Amniotic epithelial cell (primary cell): Measurements from ENCODE around the gene TRIM10.
"Not testable (repeated sequence)": the region's sequence is repeated elsewhere in the genome, so short reads cannot be mapped to it uniquely, and the experiment has no call there.

Experiments
- DNase-seq: peaks from one replicate; pipeline ENCODE4 v3.0.0-alpha.2; 2010; ENCODE audit warnings: low read depth

Gene TRIM10

GRCh38 chr6:30129265-30130178 is 31.5 kb downstream of the TRIM10 start:
- no peak for DNase-seq

- no peak for DNase-seq
Measured at GRCh38 chr6:30127238-30128093, 33.5 kb downstream of the TRIM10 start.

- DNase-seq, result no peak
Measured at GRCh38 chr6:30122515-30122914, 38.5 kb downstream of the TRIM10 start.

DNA sequence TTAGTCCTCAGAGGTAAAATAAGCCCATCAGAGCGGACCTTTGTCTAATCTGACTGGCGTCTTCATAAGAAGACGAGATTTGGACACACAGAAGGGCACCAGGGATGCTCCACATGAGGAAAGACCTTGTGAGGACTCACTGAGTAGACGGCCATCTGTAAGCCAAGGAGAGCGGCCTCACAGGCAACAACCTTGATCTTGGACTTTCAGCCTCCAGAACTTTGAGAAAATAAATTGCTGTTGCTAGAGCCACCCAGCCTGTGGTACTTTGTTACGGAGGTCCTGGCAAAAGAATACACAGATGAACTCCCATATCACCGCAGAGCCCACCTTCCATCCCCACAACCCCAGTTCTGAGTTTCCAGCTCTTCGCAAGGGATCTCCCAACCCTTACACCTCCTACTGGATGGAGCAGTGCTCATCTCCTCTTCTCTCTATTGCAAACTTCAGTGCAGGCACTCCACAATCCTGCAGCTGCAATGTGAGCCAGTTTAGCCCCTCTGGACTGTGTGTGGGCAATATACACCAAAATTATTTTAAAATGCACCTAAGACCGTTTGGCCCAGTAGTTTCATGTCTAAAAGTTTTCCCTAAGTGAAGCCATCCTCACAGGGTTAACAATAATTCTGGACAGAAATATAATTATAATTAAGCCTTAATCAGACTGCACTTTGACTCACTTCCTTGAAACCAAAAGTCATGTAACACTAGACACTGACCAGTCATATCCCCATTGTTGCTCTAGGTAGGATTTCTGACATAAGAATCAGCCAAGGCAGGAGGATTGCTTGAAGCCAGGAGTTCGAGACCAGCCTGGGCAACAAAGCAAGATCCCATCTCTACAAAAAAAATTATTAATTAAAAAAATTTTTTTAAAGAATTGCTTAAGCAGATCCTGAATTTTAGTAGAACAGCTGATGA is 39.3 kb downstream of the TRIM10 start:
- no peak for DNase-seq

DNA sequence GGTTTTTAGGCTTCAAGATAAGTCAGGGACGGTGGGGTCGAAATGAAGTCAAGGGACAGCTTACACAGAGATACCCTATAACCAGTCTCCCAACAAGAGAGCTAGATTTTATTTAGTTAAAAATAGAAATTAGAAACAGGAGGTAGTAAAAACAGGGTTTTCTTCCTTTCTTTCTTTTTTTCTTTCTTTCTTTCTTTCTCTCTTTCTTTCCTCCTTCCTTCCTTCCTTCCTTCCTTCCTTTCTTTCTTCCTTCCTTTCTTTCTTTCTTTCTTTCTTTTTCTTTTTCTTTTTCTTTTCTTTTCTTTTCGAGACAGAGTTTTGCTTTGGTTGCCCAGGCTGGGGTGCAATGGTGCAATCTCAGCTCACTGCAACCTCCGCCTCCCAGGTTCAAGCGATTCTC is 42.3 kb downstream of the TRIM10 start:
- not testable (repeated sequence) for DNase-seq

- DNase-seq, result no peak
Measured at GRCh38 chr6:30116724-30117123, 44.3 kb downstream of the TRIM10 start.

- no peak for DNase-seq
Measured at GRCh38 chr6:30113841-30114240, 47.2 kb downstream of the TRIM10 start.

GRCh38 chr6:30113003-30113759 is 47.8 kb downstream of the TRIM10 start, which contains the start of gene TRIM31:
TRIM31 (minus strand) TSS chr6:30113090; CDS start chr6:30112805, 285 bp downstream.
- no peak for DNase-seq

GRCh38 chr6:30112402-30112994 is 48.5 kb downstream of the TRIM10 start:
- no peak for DNase-seq

GRCh38 chr6:30111266-30111856 is 49.6 kb downstream of the TRIM10 start:
- DNase-seq, result no peak

DNA sequence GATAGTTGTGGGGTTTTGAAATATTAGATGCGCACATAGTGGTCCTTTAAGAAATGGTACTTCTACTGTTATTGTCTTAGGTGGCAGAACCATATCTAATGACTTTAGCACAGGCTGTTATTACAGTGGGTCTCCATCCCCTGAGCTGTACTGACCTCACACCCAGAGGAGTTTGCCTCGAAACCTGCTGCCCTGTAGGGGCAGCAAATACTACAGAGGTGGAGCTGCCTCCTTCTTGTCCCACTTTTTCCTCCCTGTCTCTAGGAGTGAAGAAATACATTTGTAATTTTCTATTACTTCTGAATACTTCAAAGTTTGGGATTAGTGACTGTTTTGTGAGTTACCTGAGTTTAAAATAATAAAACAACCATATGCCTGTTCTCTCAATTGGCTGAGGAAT is 56.4 kb downstream of the TRIM10 start:
- DNase-seq, result no peak

DNA sequence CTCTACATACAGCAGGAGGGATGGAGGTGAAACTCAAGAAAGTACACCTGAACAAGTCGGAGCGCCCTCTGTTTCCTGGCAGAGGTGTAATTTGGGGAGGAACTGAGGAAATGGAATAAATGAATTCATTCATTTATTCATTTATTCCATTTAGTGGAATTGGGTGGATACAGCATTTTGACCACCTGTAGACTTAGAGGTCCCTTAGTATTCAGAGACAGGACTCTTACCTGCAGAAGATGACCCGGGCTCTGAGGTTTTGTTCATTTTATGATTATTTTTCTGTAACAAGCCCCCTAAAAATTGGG is 57.2 kb downstream of the TRIM10 start:
- no peak for DNase-seq

GRCh38 chr6:30102970-30103871 is 57.8 kb downstream of the TRIM10 start:
- peak; percentile 84 for DNase-seq

- DNase-seq, result peak; percentile 94
Measured at GRCh38 chr6:30102414-30102969, 58.5 kb downstream of the TRIM10 start.
